ENCODE measurements around the gene TCAF1. TPM values are rescaled to one million over a fixed set of nuclear protein-coding genes. Genes with fewer than 3 reads are reported as not detected.

TCAF1 gene
- polyA plus RNA-seq, 1 donor (not counting 4 experiments of a cell fraction or from before 2014, with no cell fraction given): 13.3 TPM

DNA sequence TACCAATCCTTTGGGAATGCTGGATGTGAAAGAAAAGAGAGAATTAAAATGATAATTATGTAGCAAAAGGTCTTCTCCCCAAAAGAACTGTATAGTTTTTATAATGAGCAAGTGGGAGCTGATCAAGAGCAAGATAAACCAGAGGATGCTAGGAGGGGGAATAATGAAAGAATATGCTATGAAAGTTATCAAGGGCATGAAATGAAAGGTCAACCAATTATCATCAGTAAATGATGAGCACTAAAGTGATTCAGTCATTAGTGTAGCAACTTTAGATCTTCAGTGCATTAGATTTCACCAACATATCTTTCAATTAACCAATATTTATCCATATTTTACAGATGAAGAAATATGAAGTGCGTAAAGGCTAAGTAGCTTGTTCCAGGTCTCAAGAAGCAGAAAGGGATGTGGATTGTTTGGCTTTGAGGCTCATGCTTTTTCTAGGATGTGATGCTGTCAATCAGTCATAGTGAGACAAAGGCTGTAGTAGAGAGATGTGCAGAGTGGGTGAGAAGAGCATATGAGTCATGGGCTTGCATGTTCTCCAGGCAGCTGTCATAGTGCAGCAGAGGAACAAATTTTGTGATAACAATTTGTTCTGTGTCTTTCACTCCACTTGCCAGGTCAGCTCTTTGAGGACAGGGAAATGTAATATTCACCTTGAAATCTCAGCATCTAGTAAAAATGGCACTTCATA is 27.4 kb upstream of the TCAF1 start:
- H3K4me3 ChIP-seq (ENCODE audit: control insufficient read depth in 2 of 3, extremely low read depth in 1 of 3, insufficient read depth in 2 of 3, low read depth in 1 of 3, low read length in 3 of 3): no peak overlapping the region
- H3K36me3 ChIP-seq (ENCODE audit: control insufficient read depth in 2 of 2, extremely low read depth in 1 of 2, insufficient read depth in 2 of 2, low read length in 2 of 2): no peaks in the 10 kb centered on the region
- dilution Hi-C loops (cut with MboI; ENCODE audit: extremely low pct_ligation_motif_present, low sequenced_read_pairs): no loop called here
- H4K20me1 ChIP-seq (ENCODE audit: control insufficient read depth, extremely low read depth, insufficient read depth, low read length): no peaks in the 10 kb centered on the region
- H3K79me2 ChIP-seq (ENCODE audit: control insufficient read depth, insufficient read depth, low read length): no peaks in the 10 kb centered on the region
- no peak overlapping the region for H3K9ac ChIP-seq (ENCODE audit: control insufficient read depth, extremely low read depth, insufficient read depth, low read length)
- H2AFZ ChIP-seq (ENCODE audit: control insufficient read depth, low read length): no peak overlapping the region
- no peak overlapping the region for H3K27ac ChIP-seq (ENCODE audit: control insufficient read depth, insufficient read depth, low read length)
- TF ChIP-seq, protein P1, sequence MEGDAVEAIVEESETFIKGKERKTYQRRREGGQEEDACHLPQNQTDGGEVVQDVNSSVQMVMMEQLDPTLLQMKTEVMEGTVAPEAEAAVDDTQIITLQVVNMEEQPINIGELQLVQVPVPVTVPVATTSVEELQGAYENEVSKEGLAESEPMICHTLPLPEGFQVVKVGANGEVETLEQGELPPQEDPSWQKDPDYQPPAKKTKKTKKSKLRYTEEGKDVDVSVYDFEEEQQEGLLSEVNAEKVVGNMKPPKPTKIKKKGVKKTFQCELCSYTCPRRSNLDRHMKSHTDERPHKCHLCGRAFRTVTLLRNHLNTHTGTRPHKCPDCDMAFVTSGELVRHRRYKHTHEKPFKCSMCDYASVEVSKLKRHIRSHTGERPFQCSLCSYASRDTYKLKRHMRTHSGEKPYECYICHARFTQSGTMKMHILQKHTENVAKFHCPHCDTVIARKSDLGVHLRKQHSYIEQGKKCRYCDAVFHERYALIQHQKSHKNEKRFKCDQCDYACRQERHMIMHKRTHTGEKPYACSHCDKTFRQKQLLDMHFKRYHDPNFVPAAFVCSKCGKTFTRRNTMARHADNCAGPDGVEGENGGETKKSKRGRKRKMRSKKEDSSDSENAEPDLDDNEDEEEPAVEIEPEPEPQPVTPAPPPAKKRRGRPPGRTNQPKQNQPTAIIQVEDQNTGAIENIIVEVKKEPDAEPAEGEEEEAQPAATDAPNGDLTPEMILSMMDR (optimal IDR thresholded peaks at IDR 0.05 in 1 of 3, IDR thresholded peaks at IDR 0.05 in 1 of 3, conservative IDR thresholded peaks at IDR 0.05 in 1 of 3; ENCODE audit: extremely low read depth in 1 of 3, insufficient read depth in 2 of 3, low read length in 3 of 3): no peak
- no peak for TF ChIP-seq EZH2 (IDR thresholded peaks at IDR 0.05; ENCODE audit: low read length)
- DNase-seq (ENCODE audit: low read depth, low spot score) (no peak), FAIRE-seq (no peak)
- no peaks in the 10 kb centered on the region for H3K27me3 ChIP-seq (ENCODE audit: control insufficient read depth, extremely low read depth, insufficient read depth, low read length)
- no peaks in the 10 kb centered on the region for H3K4me1 ChIP-seq (ENCODE audit: control insufficient read depth, extremely low read depth, insufficient read depth, low read length)
- no peaks in the 10 kb centered on the region for H3K9me3 ChIP-seq (ENCODE audit: control insufficient read depth, low read depth, low read length)
- no peaks in the 10 kb centered on the region for H3K9me1 ChIP-seq (ENCODE audit: control insufficient read depth, extremely low read depth, insufficient read depth, low read length)
- no peak overlapping the region for H3K4me2 ChIP-seq (ENCODE audit: control insufficient read depth, extremely low read depth, insufficient read depth, low read depth, low read length)

DNA sequence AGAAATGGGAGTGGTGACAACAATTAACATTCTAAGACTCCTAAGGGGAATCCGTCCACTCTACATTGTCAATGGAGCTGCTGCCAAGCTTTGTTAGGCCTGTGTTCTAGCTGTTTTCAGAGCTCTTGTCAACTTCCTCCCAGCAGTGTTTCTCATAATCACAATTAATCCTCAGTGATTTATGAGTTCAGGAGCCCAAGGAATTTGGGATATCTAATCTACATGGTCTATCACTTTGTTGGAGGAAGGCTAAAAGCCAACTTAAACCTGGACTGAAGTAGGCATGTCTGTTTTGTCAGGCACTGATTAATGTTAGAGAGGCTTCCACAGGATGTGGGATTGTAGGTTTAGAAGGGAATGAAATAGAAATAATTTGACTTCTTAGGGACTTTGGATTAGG is 22.9 kb upstream of the TCAF1 start:
- H3K27ac ChIP-seq (ENCODE audit: control insufficient read depth, insufficient read depth, low read length): no peak overlapping the region
- FAIRE-seq: no peak
- DNase-seq (ENCODE audit: low read depth, low spot score): no peak
- no peak overlapping the region for H3K4me3 ChIP-seq (ENCODE audit: control insufficient read depth in 2 of 3, extremely low read depth in 1 of 3, insufficient read depth in 2 of 3, low read depth in 1 of 3, low read length in 3 of 3)
- no peaks in the 10 kb centered on the region for H3K27me3 ChIP-seq (ENCODE audit: control insufficient read depth, extremely low read depth, insufficient read depth, low read length)
- no peaks in the 10 kb centered on the region for H3K79me2 ChIP-seq (ENCODE audit: control insufficient read depth, insufficient read depth, low read length)
- H3K9me1 ChIP-seq (ENCODE audit: control insufficient read depth, extremely low read depth, insufficient read depth, low read length): no peaks in the 10 kb centered on the region
- no peak overlapping the region for H3K9ac ChIP-seq (ENCODE audit: control insufficient read depth, extremely low read depth, insufficient read depth, low read length)
- H2AFZ ChIP-seq (ENCODE audit: control insufficient read depth, low read length): no peak overlapping the region
- H3K4me1 ChIP-seq (ENCODE audit: control insufficient read depth, extremely low read depth, insufficient read depth, low read length): no peaks in the 10 kb centered on the region
- no peaks in the 10 kb centered on the region for H4K20me1 ChIP-seq (ENCODE audit: control insufficient read depth, extremely low read depth, insufficient read depth, low read length)
- no peak overlapping the region for H3K4me2 ChIP-seq (ENCODE audit: control insufficient read depth, extremely low read depth, insufficient read depth, low read depth, low read length)
- H3K9me3 ChIP-seq (ENCODE audit: control insufficient read depth, low read depth, low read length): no peaks in the 10 kb centered on the region
- dilution Hi-C loops (cut with MboI; ENCODE audit: extremely low pct_ligation_motif_present, low sequenced_read_pairs): no loop called here
- TF ChIP-seq, protein P1 (optimal IDR thresholded peaks at IDR 0.05 in 1 of 3, IDR thresholded peaks at IDR 0.05 in 1 of 3, conservative IDR thresholded peaks at IDR 0.05 in 1 of 3; ENCODE audit: extremely low read depth in 1 of 3, insufficient read depth in 2 of 3, low read length in 3 of 3): no peak
- no peak for TF ChIP-seq EZH2 (IDR thresholded peaks at IDR 0.05; ENCODE audit: low read length)
- no peaks in the 10 kb centered on the region for H3K36me3 ChIP-seq (ENCODE audit: control insufficient read depth in 2 of 2, extremely low read depth in 1 of 2, insufficient read depth in 2 of 2, low read length in 2 of 2)

Data from keratinocyte (primary cell).